GM21619 (cell line): ENCODE results near the gene UTY.

Experiments
- ATAC-seq: cut with Tn5 transposase; IDR thresholded peaks from one replicate; pipeline ENCODE4 v1.9.1; 2021; ENCODE audit not compliant: unreplicated experiment

Gene UTY

DNA sequence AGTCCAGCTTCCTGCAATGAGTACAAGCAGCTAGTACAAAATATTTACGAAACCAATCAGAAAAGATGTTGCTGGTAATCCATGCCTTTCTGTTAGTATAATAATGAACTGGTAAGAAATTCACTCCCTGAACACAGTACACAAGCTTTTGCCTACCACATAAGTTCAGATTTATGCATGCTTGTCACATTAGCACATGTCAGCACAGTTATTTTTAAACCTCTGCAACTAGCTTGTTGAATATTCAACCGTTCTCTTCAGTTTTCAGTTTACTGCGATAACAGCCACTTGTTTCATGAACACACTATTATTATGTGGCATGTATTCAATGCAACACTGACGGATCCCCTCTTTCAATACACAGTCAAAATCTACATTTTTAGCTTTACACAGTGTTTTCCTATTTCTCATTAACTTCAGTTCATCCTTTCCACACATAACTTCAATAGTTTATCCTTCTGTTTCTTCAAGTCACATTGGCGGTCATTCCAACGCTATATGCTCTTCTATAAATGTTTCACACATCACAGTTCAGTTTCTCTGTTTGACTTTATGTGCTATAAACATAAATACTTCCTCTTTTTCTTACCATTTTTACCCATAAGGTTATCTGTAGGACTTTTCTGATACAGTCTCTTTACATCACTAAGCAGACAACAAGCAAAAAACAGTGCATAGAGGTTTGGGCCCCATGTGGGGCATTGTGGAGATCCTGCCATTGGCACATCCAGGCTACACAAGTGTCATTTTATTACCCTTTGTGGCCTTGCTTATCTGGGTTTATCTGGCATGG is 62.8 kb downstream of the UTY start:
- ATAC-seq: peak; percentile 73

DNA sequence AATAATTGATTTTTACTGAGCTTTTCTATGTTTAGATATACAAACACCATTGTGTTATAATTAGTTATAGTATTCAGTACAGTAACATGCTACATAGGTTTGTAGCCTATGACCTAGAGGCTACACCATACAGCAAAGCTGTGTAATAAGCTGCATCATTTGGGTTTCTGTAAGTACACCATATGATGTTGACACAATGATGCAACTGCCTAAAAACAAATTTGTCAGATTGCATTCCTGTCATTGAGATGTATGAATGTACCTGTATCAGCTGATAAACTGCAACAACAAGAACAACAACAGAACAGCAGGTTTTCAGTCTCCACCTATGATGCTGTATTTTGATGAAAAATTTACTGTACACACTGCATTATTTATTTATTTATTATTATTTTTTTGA is 64.3 kb downstream of the UTY start:
- ATAC-seq: no peak

- no peak for ATAC-seq
These were observed 81.0 kb downstream of the UTY start for GRCh38 chrY:13398876-13399275.

- no peak for ATAC-seq
These were observed 98.6 kb downstream of the UTY start for GRCh38 chrY:13381110-13381683.

GRCh38 chrY:13370868-13371800 is 108.7 kb downstream of the UTY start:
- no peak for ATAC-seq

DNA sequence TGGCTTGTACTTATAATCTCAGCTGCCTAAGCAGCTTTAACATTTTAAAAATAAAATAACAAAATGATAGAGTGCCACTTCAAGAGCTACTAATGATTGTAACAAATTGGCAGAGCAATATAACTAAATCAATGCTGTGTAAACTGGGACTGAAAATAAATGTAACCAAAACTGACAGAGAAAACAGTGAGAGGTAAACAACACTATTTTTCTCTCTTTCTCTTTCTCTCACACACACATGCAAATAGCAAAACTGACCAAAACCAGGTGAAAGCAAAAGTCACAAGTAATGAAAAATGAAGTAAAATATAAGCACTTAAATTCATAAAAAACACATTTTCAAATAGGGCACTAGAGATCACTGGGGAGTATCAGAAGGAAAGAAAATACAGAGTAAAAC is 109.6 kb downstream of the UTY start:
- ATAC-seq: no peak

DNA sequence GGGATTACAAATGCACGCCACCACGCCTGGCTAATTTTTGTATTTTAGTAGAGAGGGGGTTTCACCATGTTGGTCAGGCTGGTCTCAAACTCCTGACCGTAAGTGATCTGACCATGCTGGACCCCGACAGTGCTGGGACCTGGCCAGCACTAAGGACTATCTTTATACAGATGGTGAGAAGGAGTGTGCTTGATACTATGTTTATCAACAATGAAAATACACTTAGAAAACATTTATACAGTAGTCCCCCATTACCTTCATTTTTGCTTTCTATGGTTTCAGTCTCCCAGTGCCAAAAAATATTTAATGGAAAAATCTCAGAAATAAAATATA is 111.4 kb downstream of the UTY start:
- no peak for ATAC-seq

GRCh38 chrY:13363641-13364040 is 116.2 kb downstream of the UTY start:
- no peak for ATAC-seq

DNA sequence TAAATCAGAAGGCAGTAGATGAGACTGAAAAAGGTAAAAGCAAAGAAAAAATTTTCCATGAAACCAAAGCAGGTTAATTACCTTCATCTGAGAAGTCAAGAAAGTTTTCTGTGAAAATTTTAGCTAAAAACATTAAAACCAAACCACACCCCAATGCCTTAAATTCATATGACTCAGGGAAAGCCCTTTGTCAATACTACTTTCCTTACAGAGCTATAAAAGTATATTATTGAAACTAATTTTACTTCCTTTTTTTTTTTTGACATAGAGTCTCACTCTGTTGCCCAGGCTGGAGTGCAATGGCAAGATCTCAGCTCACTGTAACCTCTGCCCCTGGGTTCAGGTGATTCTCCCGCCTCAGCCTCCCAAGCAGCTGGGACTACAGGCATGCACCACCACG is 117.2 kb downstream of the UTY start:
- no peak for ATAC-seq

DNA sequence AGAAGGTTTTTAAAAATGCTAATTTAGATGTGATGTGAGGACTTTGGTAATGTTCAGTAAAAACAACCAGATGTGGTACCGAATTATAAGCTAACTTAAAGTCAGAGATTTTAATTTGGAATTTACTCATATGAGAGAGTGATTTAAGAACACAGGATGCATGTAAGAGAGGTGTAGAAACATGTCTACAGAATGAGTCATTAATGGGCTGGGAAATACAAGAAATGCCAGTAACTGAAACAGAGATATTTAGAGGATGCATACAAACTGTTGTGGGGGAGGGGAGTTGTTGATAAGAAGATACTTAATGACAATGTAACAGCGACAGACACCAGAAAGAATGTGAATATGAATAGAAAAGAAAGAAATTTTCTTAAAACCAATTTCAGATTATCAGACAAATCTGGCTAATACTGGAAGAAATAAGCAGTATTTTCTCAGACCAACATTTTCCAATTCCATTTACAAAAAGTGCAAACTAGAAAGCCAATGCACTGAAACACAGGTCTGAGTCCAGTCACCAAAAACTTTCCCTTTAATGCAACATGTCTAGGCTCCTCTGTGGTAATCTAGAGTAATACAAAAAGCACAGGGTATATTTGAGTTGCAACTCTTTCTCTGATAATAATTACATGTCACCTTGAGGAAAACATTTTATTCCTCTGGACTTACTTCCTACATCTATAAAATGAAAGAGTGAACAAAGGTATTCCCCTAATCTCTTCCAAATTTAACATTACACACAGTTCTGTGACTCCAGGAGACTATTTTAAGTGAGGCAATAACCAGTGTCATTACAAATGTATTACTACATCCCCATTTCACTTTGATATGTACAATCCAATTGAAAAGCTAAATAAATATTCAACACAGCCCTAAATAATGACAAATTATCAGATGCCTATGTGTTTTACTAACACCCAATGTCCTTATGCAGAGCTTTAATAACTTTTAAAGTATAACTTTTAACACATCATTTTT is 117.9 kb downstream of the UTY start:
- no peak for ATAC-seq

DNA sequence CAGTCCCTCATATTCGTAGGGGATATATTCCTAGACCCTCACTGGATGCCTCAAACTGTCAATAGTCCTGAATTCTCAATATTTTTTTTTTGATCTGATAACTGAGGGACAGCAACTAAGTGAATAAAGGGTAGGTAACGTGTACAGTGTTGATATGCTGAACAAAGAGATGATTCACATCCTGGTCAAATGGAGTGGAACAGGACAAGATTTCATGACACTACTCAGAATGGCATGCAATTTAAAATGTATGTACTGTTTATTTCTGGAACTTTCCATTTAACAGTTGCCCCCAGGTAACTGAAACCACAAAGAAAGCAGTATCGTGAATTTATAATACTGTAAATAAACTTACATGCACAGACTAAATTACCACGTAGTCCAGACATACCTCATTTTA is 128.4 kb downstream of the UTY start:
- no peak for ATAC-seq

- no peak for ATAC-seq
These were observed 132.7 kb downstream of the UTY start for GRCh38 chrY:13347106-13347505.

- no peak for ATAC-seq
These were observed 134.3 kb downstream of the UTY start for GRCh38 chrY:13345549-13345948.

DNA sequence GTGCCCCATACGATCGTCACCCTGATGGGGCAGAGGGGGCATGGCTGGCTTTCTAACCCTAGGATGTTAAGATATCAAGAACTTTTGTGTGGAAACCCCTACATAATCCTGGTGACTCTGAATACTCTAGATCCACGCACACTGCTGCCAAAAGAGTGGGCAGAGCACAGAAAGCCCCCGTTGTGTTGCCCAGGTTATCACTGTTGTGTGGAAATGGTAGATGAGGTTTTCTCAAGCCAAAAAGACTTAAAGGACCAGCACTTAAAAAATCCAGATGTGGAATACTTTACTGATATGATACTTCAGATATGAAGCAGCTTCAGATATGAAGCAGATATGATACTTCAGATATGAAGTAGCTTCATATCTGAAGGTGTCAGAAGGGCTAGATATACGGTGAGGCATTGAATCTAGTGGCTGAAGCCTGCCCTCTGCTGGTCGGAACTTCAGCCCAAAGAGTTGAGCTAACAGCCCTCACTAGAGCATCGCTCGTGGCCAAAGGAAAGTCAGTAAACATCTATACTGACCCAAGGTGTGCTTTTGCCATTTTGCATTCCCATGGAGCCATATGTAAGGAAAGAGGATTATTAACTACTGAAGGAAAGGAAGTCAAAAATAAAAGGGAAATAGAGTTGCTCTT is 136.4 kb downstream of the UTY start:
- ATAC-seq: peak; percentile 50

DNA sequence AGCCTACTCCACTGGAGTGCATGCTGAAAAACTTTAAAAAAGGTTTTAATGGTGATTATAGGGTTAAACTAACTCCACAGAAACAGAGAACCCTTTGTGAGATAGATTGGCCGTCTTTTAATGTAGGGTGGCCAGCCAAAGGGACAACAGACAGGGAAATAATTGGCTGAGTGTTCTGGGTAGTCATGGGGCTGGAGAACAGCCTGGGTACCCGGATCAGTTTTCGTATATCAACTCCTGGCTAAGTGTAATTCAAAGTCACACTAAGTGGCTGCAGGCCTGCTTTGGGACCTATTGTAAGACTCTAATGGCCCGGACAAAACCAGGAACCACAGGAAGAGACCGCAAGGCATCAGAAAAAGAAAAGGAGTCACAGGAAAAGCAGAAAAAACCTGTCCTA is 139.9 kb downstream of the UTY start:
- ATAC-seq: no peak

- ATAC-seq: no peak
These were observed 140.5 kb downstream of the UTY start for GRCh38 chrY:13339381-13339780.

GRCh38 chrY:13338711-13339110 is 141.1 kb downstream of the UTY start:
- no peak for ATAC-seq

GRCh38 chrY:13337934-13338333 is 141.9 kb downstream of the UTY start:
- no peak for ATAC-seq

- no peak for ATAC-seq
These were observed 146.0 kb downstream of the UTY start for GRCh38 chrY:13333791-13334190.

DNA sequence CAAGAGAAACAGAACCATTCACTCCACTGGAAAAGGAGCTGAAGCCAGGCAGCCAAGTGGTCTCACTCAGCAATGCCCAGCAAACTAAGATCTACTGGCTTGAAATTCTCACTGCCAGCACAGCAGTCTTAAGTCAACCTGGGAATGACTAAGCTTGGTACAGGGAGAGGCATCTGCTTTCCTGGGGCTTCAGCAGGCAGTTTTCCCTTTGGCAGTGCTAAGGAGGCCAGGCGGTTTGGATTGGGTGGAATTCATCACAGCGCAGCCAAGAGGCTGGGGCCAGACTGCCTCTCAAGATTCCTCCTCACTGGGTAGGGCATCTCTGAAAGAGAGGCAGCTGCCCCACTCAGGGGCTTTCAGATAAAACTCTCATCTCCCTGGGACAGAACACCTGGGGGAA is 149.2 kb downstream of the UTY start:
- no peak for ATAC-seq
